ENCODE data around the gene DHX30. TPM values are rescaled to one million over a fixed set of nuclear protein-coding genes. Genes with fewer than 3 reads are reported as not detected.

Gene DHX30
- total and polyA plus RNA-seq, 2 of the 8 experiments (the other 6 are each of a cell fraction or from before 2014, with no cell fraction given): 82.4 to 97.9 TPM

- DNase-seq (ENCODE audit: low read depth in 1 of 2, low spot score in 2 of 2) (no peak), FAIRE-seq (no peak)
- ChIA-PET POLR2A (ENCODE audit: partially characterized antibody) (no interaction called here), CTCF (ENCODE audit: partially characterized antibody) (no interaction called here)
- no peaks in the 10 kb centered on the region for H3K79me1 ChIP-seq (ENCODE audit: low read depth, low read length)
- H3K4ac ChIP-seq (replicated peaks; ENCODE audit: insufficient read length, low read depth, low read length): no peak overlapping the region
- H2BK5ac ChIP-seq (ENCODE audit: low read depth, low read length): no peak overlapping the region
- 92% methylated on average over 3 of the region's 3 CpGs; no CpG with 5 or more reads in 1 of the 2 experiments for WGBS, 2 experiments (ENCODE audit: extremely low coverage in 1 of 2, insufficient coverage in 1 of 2, insufficient read length in 1 of 2, insufficient replicate concordance in 2 of 2, low coverage in 1 of 2, low lambda C conversion rate in 2 of 2, missing lambda C conversion rate in 1 of 2)
- H4K91ac ChIP-seq (replicated peaks; ENCODE audit: insufficient read length, low read length): no peak overlapping the region
- H3K27me3 ChIP-seq (replicated peaks in 1 of 4; ENCODE audit: control insufficient read depth in 3 of 4, extremely low read depth in 1 of 4, insufficient read depth in 3 of 4, low read length in 3 of 4): no peaks in the 10 kb centered on the region
- H3K36me3 ChIP-seq (ENCODE audit: control insufficient read depth in 2 of 4, insufficient read depth in 4 of 4, low read length in 3 of 4): peaks cover 0 to 6% (median 0%) of the 10 kb centered on the region in 4 experiments; a peak in 1 of 8 replicates
- peaks cover 0 to 21% (median 15%) of the 10 kb centered on the region in 4 experiments; a peak in 6 of 7 replicates for H3K4me1 ChIP-seq (replicated peaks in 1 of 4; ENCODE audit: control insufficient read depth in 3 of 4, insufficient read depth in 4 of 4, low read length in 3 of 4)
- no peak overlapping the region for H3K18ac ChIP-seq (ENCODE audit: extremely low read depth, low read length)
- no peak overlapping the region for H2BK12ac ChIP-seq (ENCODE audit: low read depth, low read length)
- H3K14ac ChIP-seq (ENCODE audit: insufficient read length): no peak overlapping the region
- no peak overlapping the region for H3K56ac ChIP-seq (replicated peaks; ENCODE audit: insufficient read length, low read depth, low read length)
- no peak overlapping the region for H3K9ac ChIP-seq (replicated peaks in 1 of 4; ENCODE audit: extremely low read depth in 1 of 4, low read depth in 3 of 4, low read length in 3 of 4)
- H4K8ac ChIP-seq (ENCODE audit: extremely low read depth, insufficient read depth, low read length): no peak overlapping the region
- no peak overlapping the region for H2AFZ ChIP-seq (ENCODE audit: low read length)
- no peak overlapping the region for H3K4me2 ChIP-seq (ENCODE audit: insufficient read depth in 1 of 2, low read depth in 2 of 2, low read length in 2 of 2)
- H4K20me1 ChIP-seq (replicated peaks in 1 of 2; ENCODE audit: control insufficient read depth in 1 of 2, insufficient read depth in 2 of 2, low read length in 2 of 2): no peaks in the 10 kb centered on the region
- H3K79me2 ChIP-seq (ENCODE audit: control insufficient read depth in 1 of 2, insufficient read depth in 2 of 2, low read length in 2 of 2): no peaks in the 10 kb centered on the region
- H2BK15ac ChIP-seq (ENCODE audit: low read length): no peak overlapping the region
- no peak overlapping the region for H3K27ac ChIP-seq (ENCODE audit: low read depth, low read length)
- no peak overlapping the region for H4K5ac ChIP-seq (ENCODE audit: insufficient read length, low read depth, low read length)
- H2AK5ac ChIP-seq (ENCODE audit: low read depth, low read length): no peak overlapping the region
- H2BK20ac ChIP-seq (ENCODE audit: low read length): no peak overlapping the region
- H3K9me3 ChIP-seq (ENCODE audit: insufficient read depth in 2 of 2, low read depth in 1 of 2, low read length in 1 of 2): no peaks in the 10 kb centered on the region
- no peak overlapping the region for H3K4me3 ChIP-seq (ENCODE audit: extremely low read depth in 1 of 4, insufficient read depth in 2 of 4, low read depth in 3 of 4, low read length in 4 of 4)
- no peak overlapping the region for H2BK120ac ChIP-seq (replicated peaks; ENCODE audit: low read depth, low read length)
- no peak overlapping the region for H3K23ac ChIP-seq (ENCODE audit: insufficient read length)
- no peaks in the 10 kb centered on the region for H3K23me2 ChIP-seq (ENCODE audit: low read depth, low read length)
- TF ChIP-seq TCF12 (IDR thresholded peaks at IDR 0.05; ENCODE audit: low read depth, low read length) (no peak), POLR2A (IDR thresholded peaks at IDR 0.05; ENCODE audit: control extremely low read depth in 1 of 2, low read depth in 2 of 2, low read length in 2 of 2) (no peak), PHF8 (conservative IDR thresholded peaks at IDR 0.05; ENCODE audit: low read depth, low read length) (no peak), MAFK (IDR thresholded peaks at IDR 0.05; ENCODE audit: low read depth, low read length) (no peak), RFX5 (IDR thresholded peaks at IDR 0.05; ENCODE audit: borderline replicate concordance, low read depth, low read length) (no peak)
These were observed 92.3 kb downstream of the DHX30 start for GRCh38 chr3:47895241-47895640.
